DND-41 (cell line): ENCODE data around the gene CTXN1.
A peak's percentile ranks its signal among the peaks of the same experiment; 100 is the strongest.

Experiments
- ATAC-seq: fragments of 200-7000 bp; cut with Tn5 transposase; 3 replicates; pipeline ENCODE4 v1.9.1; 2021; ENCODE audit warnings: low read depth; ENCODE audit not compliant: insufficient read depth
- DNase-seq: peaks from one replicate; pipeline ENCODE4 v3.0.0-alpha.2; 2020
- H2AFZ ChIP-seq: 2 replicates; pipeline ENCODE4 v1.6.0; 2012; ENCODE audit warnings: low read depth, low read length
- H3K27ac ChIP-seq: 2 replicates; pipeline ENCODE4 v1.5.1; 2012; ENCODE audit warnings: low read length, inconsistent platforms
- H3K27me3 ChIP-seq: fragments of 200-600 bp; sonication (generic); 2 replicates; pipeline ENCODE4 v1.6.0; 2012; ENCODE audit warnings: low read length, mild to moderate bottlenecking, inconsistent platforms; ENCODE audit not compliant: insufficient read depth, poor library complexity
- H3K36me3 ChIP-seq: 2 replicates; pipeline ENCODE4 v1.5.1; 2012; ENCODE audit warnings: low read length, inconsistent platforms; ENCODE audit not compliant: insufficient read depth
- H3K4me1 ChIP-seq: 2 replicates; pipeline ENCODE4 v1.5.1; 2012; ENCODE audit warnings: mild to moderate bottlenecking, low read length; ENCODE audit not compliant: insufficient read depth
- H3K4me2 ChIP-seq: 2 replicates; pipeline ENCODE4 v1.6.0; 2012; ENCODE audit warnings: mild to moderate bottlenecking, moderate library complexity, low read length, inconsistent platforms; ENCODE audit not compliant: insufficient read depth
- H3K4me3 ChIP-seq, 2 experiments: fragments of 200-600 bp in 1 of 2; shearing (Covaris generic) in 1 of 2; 2 replicates each; pipeline ENCODE4 v1.5.1; 2012 to 2016; ENCODE audit warnings: inconsistent platforms in 2 of 2, low read length in 2 of 2, mild to moderate bottlenecking in 2 of 2, low read depth in 1 of 2, moderate library complexity in 1 of 2
- H3K79me2 ChIP-seq: 2 replicates; pipeline ENCODE4 v1.6.0; 2012; ENCODE audit warnings: low read length, inconsistent platforms; ENCODE audit not compliant: insufficient read depth
- H3K9ac ChIP-seq: 2 replicates; pipeline ENCODE4 v1.6.0; 2012; ENCODE audit warnings: low read depth, mild to moderate bottlenecking, inconsistent platforms, low read length, moderate library complexity
- H3K9me3 ChIP-seq: 2 replicates; pipeline ENCODE4 v1.5.1; 2012; ENCODE audit warnings: low read length, moderate library complexity, mild to moderate bottlenecking, inconsistent platforms; ENCODE audit not compliant: insufficient read depth, severe bottlenecking
- H4K20me1 ChIP-seq: 2 replicates; pipeline ENCODE4 v1.6.0; 2012; ENCODE audit warnings: low read length; ENCODE audit not compliant: insufficient read depth
- CTCF ChIP-seq: IDR thresholded peaks from 2 replicates; pipeline ENCODE4 v1.5.1; 2012; ENCODE audit warnings: borderline replicate concordance, low read length, moderate library complexity, mild to moderate bottlenecking; ENCODE audit not compliant: poor library complexity, severe bottlenecking; ENCODE audit errors: extremely low read depth
- EZH2 ChIP-seq: IDR thresholded peaks from 3 replicates; pipeline ENCODE4 v1.6.1; 2012; ENCODE audit warnings: borderline replicate concordance, low read depth, mild to moderate bottlenecking, moderate library complexity, low read length, inconsistent platforms; ENCODE audit not compliant: severe bottlenecking

The CTXN1 gene

GRCh38 chr19:7909471-7910067 is 16.4 kb downstream of the CTXN1 start:
- no peak for ATAC-seq
- Histone ChIP-seq H3K4me1 (peaks cover 19% of the 10 kb centered on the region), H3K4me3 (no peak overlapping the region), H3K79me2 (peaks cover 50% of the 10 kb centered on the region), H2AFZ (no peak overlapping the region), H3K36me3 (peaks cover 74% of the 10 kb centered on the region), H3K27me3 (no peaks in the 10 kb centered on the region), H4K20me1 (peaks cover 71% of the 10 kb centered on the region), H3K9ac (no peak overlapping the region), H3K9me3 (no peaks in the 10 kb centered on the region), H3K4me2 (no peak overlapping the region), H3K27ac (no peak overlapping the region)
- no peak for TF ChIP-seq EZH2
- TF ChIP-seq CTCF, result no peak
- no peak for DNase-seq

- Histone ChIP-seq H3K79me2 (peaks cover 56% of the 10 kb centered on the region), H3K36me3 (peaks cover 76% of the 10 kb centered on the region), H2AFZ (no peak overlapping the region), H3K4me1 (peaks cover 22% of the 10 kb centered on the region), H3K27ac (no peak overlapping the region), H4K20me1 (peaks cover 74% of the 10 kb centered on the region), H3K27me3 (no peaks in the 10 kb centered on the region), H3K9me3 (no peaks in the 10 kb centered on the region), H3K4me3 (no peak overlapping the region), H3K4me2 (no peak overlapping the region), H3K9ac (no peak overlapping the region)
- no peak for ATAC-seq
- TF ChIP-seq CTCF (no peak), EZH2 (no peak)
- DNase-seq, result no peak
Observed at GRCh38 chr19:7908742-7909461, 17.0 kb downstream of the CTXN1 start.

- Histone ChIP-seq H3K9me3 (no peaks in the 10 kb centered on the region), H2AFZ (no peak overlapping the region), H3K79me2 (peaks cover 57% of the 10 kb centered on the region), H3K4me2 (0 out of 2 replicates have a peak overlapping the region, but pooled peaks have one; percentile 4), H4K20me1 (peaks cover 74% of the 10 kb centered on the region), H3K4me3 (no peak overlapping the region), H3K27ac (no peak overlapping the region), H3K36me3 (peaks cover 75% of the 10 kb centered on the region), H3K9ac (no peak overlapping the region), H3K4me1 (peaks cover 24% of the 10 kb centered on the region), H3K27me3 (no peaks in the 10 kb centered on the region)
- no peak for DNase-seq
- TF ChIP-seq CTCF (no peak), EZH2 (no peak)
- no peak for ATAC-seq
Observed at GRCh38 chr19:7908078-7908699, 17.7 kb downstream of the CTXN1 start.
